Posterior vena cava (tissue), 2 donors: ENCODE results near the gene LHX1. TPM values are rescaled to one million over a fixed set of nuclear protein-coding genes. Genes with fewer than 3 reads are reported as not detected.
A peak's percentile ranks its signal among the peaks of the same experiment; 100 is the strongest.

Experiments used
- DNase-seq: peaks from one replicate; pipeline ENCODE4 v3.0.0-alpha.2; 2020; ENCODE audit warnings: low spot score
- intact Hi-C, 2 donors: fragments of 100-400 bp; cut with DNase I; formaldehyde crosslinking; loops; one replicate each; pipeline versions ENCODE4 v1.14.1 to v1.14.2; 2022 to 2023
- total RNA-seq, 2 donors: library from RNA; stranded (reverse); fragmentation: NEBNext Ultra II Directional; extraction: Animal tissue kit (Norgen Biotek cat#: 25700); gene quantifications; one replicate each; pipeline ENCODE4 v1.2.1, GENCODE V29; 2021
- donor health status: DM: yes; HTN: yes; CAD: no.
- donor health status: DM: yes; HTN: yes; CAD: no.

LHX1 gene
- total RNA-seq, 2 donors from 2014 or later = not detected

- no peak for DNase-seq
- intact Hi-C loops = no loop called here
Measured at GRCh38 chr17:36947922-36948716, 10.8 kb downstream of the LHX1 start.

- intact Hi-C loops = no loop called here
- DNase-seq = peak; percentile 99
Measured at GRCh38 chr17:36948717-36949460, 11.6 kb downstream of the LHX1 start, which contains the start of gene AATF. AATF (plus strand) TSS chr17:36948954; CDS start chr17:36949126, 172 bp downstream.

GRCh38 chr17:36949461-36949927 lies 12.2 kb downstream of the LHX1 start:
- DNase-seq = no peak
- intact Hi-C loops = no loop called here

GRCh38 chr17:36950027-36950426 lies 12.8 kb downstream of the LHX1 start:
- intact Hi-C loops = no loop called here
- no peak for DNase-seq

- intact Hi-C loops = no loop called here
- DNase-seq = no peak
Measured at GRCh38 chr17:36951084-36951789, 14.0 kb downstream of the LHX1 start.

- no peak for DNase-seq
- intact Hi-C loops = no loop called here
Measured at GRCh38 chr17:36971508-36971907, 34.2 kb downstream of the LHX1 start.

- no peak for DNase-seq
- intact Hi-C loops = no loop called here
Measured at GRCh38 chr17:36972186-36972700, 35.0 kb downstream of the LHX1 start.

- intact Hi-C loops = no loop called here
- DNase-seq = no peak
Measured at GRCh38 chr17:36972905-36973304, 35.6 kb downstream of the LHX1 start.

- DNase-seq = no peak
- intact Hi-C loops = loop anchor here in 1 of 2 donors (5.0 kb wide), 1 partner anchor 1149 kb away; no protein-coding TSS in a partner anchor
Measured at GRCh38 chr17:36975922-36976515, 38.7 kb downstream of the LHX1 start.

GRCh38 chr17:36977066-36977465 lies 39.8 kb downstream of the LHX1 start:
- intact Hi-C loops = loop anchor here in 1 of 2 donors (5.0 kb wide), 1 partner anchor 1150 kb away; no protein-coding TSS in a partner anchor

GRCh38 chr17:36977568-36977967 lies 40.3 kb downstream of the LHX1 start:
- intact Hi-C loops = loop anchor here in 1 of 2 donors (5.0 kb wide), 1 partner anchor 1150 kb away; no protein-coding TSS in a partner anchor
- no peak for DNase-seq

More at GRCh38 chr17:36977066-36977465, 39.8 kb downstream of the LHX1 start:
- DNase-seq = no peak

GRCh38 chr17:36978810-36979564 lies 41.7 kb downstream of the LHX1 start:
- intact Hi-C loops = loop anchor here in 1 of 2 donors (5.0 kb wide), 1 partner anchor 1152 kb away; no protein-coding TSS in a partner anchor
- DNase-seq = no peak

GRCh38 chr17:36979565-36979941 lies 42.3 kb downstream of the LHX1 start:
- DNase-seq = no peak
- intact Hi-C loops = loop anchor here in 1 of 2 donors (5.0 kb wide), 1 partner anchor 1152 kb away; no protein-coding TSS in a partner anchor

- intact Hi-C loops = no loop called here
- no peak for DNase-seq
Measured at GRCh38 chr17:36980280-36980761, 43.0 kb downstream of the LHX1 start.

- intact Hi-C loops = no loop called here
- no peak for DNase-seq
Measured at GRCh38 chr17:36983618-36984017, 46.3 kb downstream of the LHX1 start.

GRCh38 chr17:36989173-36989572 lies 51.9 kb downstream of the LHX1 start:
- intact Hi-C loops = no loop called here
- DNase-seq = no peak

GRCh38 chr17:36992701-36993100 lies 55.4 kb downstream of the LHX1 start:
- intact Hi-C loops = no loop called here
- DNase-seq = no peak

- DNase-seq = no peak
- intact Hi-C loops = no loop called here
Measured at GRCh38 chr17:36993227-36993626, 56.0 kb downstream of the LHX1 start.
